ENCODE results near the gene REG1B.
"Not testable (repeated sequence)": the region's sequence is repeated elsewhere in the genome, so short reads cannot be mapped to it uniquely, and the experiment has no call there.

The REG1B gene

GRCh38 chr2:79084495-79085135 lies 3.2 kb downstream of the REG1B start:
- DNase-seq (ENCODE audit: low spot score) = no peak

- DNase-seq (ENCODE audit: low spot score) = no peak
These were observed 4.1 kb downstream of the REG1B start for GRCh38 chr2:79083597-79084251.

- DNase-seq (ENCODE audit: low spot score) = no peak
These were observed 4.8 kb downstream of the REG1B start for GRCh38 chr2:79082987-79083386.

- DNase-seq (ENCODE audit: low spot score) = no peak
These were observed 16.7 kb downstream of the REG1B start for GRCh38 chr2:79071078-79071477.

GRCh38 chr2:79065201-79065600 lies 22.6 kb downstream of the REG1B start:
- DNase-seq (ENCODE audit: low spot score) = no peak

GRCh38 chr2:79054769-79055168 lies 33.0 kb downstream of the REG1B start:
- not testable (repeated sequence) for DNase-seq (ENCODE audit: low spot score)

- not testable (repeated sequence) for DNase-seq (ENCODE audit: low spot score)
These were observed 34.3 kb downstream of the REG1B start for GRCh38 chr2:79053486-79053885.

- peak; percentile 12 for DNase-seq (ENCODE audit: low spot score)
These were observed 46.8 kb downstream of the REG1B start for GRCh38 chr2:79041032-79041448.

GRCh38 chr2:79039944-79040343 lies 47.8 kb downstream of the REG1B start:
- no peak for DNase-seq (ENCODE audit: low spot score)

All from LoVo (cell line).